ENCODE measurements around the gene GPX5.
"Not testable (repeated sequence)": the region's sequence is repeated elsewhere in the genome, so short reads cannot be mapped to it uniquely, and the experiment has no call there.

GPX5 gene

GRCh38 chr6:28515676-28516075 lies 10.0 kb upstream of the GPX5 start, which contains the start of gene GPX6:
Gene GPX6 (minus strand): TSS chr6:28515793. CDS start chr6:28515743, 50 bp downstream.
- DNase-seq, result no peak

- DNase-seq, result no peak
Observed at GRCh38 chr6:28517964-28518363, 7.7 kb upstream of the GPX5 start.

- no peak for DNase-seq
Observed at GRCh38 chr6:28522594-28523240, 3.0 kb upstream of the GPX5 start.

- DNase-seq, result peak in 1 of 2 experiments; percentile 25
Observed at GRCh38 chr6:28523241-28523622, 2.4 kb upstream of the GPX5 start.

GRCh38 chr6:28530777-28531176 lies 5.1 kb downstream of the GPX5 start:
- DNase-seq, result no peak

- DNase-seq, result no peak
Observed at GRCh38 chr6:28531479-28532128, 5.9 kb downstream of the GPX5 start.

GRCh38 chr6:28534306-28534705 lies 8.6 kb downstream of the GPX5 start:
- DNase-seq, result no peak

- DNase-seq, result no peak
Observed at GRCh38 chr6:28534875-28535274, 9.2 kb downstream of the GPX5 start.

- no peak for DNase-seq
Observed at GRCh38 chr6:28537065-28537464, 11.4 kb downstream of the GPX5 start.

- peak; percentile 12 to 14 for DNase-seq
Observed at GRCh38 chr6:28537509-28538140, 11.9 kb downstream of the GPX5 start.

GRCh38 chr6:28541996-28542395 lies 16.3 kb downstream of the GPX5 start:
- no peak for DNase-seq

- peak; percentile 43 to 57 for DNase-seq
Observed at GRCh38 chr6:28542440-28543296, 17.0 kb downstream of the GPX5 start.

- peak; percentile 20 to 33 for DNase-seq
Observed at GRCh38 chr6:28543651-28544610, 18.2 kb downstream of the GPX5 start.

GRCh38 chr6:28545955-28546354 lies 20.3 kb downstream of the GPX5 start:
- DNase-seq, result no peak

- not testable (repeated sequence) for DNase-seq
Observed at GRCh38 chr6:28547003-28547402, 21.3 kb downstream of the GPX5 start.

GRCh38 chr6:28551891-28552666 lies 26.4 kb downstream of the GPX5 start:
- DNase-seq, result no peak

GRCh38 chr6:28553384-28553985 lies 27.8 kb downstream of the GPX5 start:
- no peak for DNase-seq

GRCh38 chr6:28553986-28554881 lies 28.6 kb downstream of the GPX5 start:
- DNase-seq, result no peak

- DNase-seq, result no peak
Observed at GRCh38 chr6:28555136-28555535, 29.5 kb downstream of the GPX5 start.

- no peak for DNase-seq
Observed at GRCh38 chr6:28558629-28559028, 32.9 kb downstream of the GPX5 start.
